ENCODE data around the gene HK3.

The HK3 gene

GRCh38 chr5:176847148-176847547 lies 52.0 kb downstream of the HK3 start:
- DNase-seq: no peak

- DNase-seq: no peak
Measured at GRCh38 chr5:176846335-176847140, 52.6 kb downstream of the HK3 start.

- DNase-seq: no peak
Measured at GRCh38 chr5:176845392-176845713, 53.8 kb downstream of the HK3 start.

- DNase-seq: no peak
Measured at GRCh38 chr5:176844706-176845391, 54.3 kb downstream of the HK3 start.

- DNase-seq: no peak
Measured at GRCh38 chr5:176844281-176844680, 54.9 kb downstream of the HK3 start.

GRCh38 chr5:176843673-176844072 lies 55.5 kb downstream of the HK3 start:
- DNase-seq: no peak

- no peak for DNase-seq
Measured at GRCh38 chr5:176837707-176838115, 61.4 kb downstream of the HK3 start.

GRCh38 chr5:176836811-176837706 lies 62.1 kb downstream of the HK3 start:
- DNase-seq: no peak

GRCh38 chr5:176835918-176836317 lies 63.2 kb downstream of the HK3 start:
- DNase-seq: no peak

GRCh38 chr5:176833286-176833685 lies 65.9 kb downstream of the HK3 start:
- no peak for DNase-seq

- DNase-seq: no peak
Measured at GRCh38 chr5:176832162-176832561, 67.0 kb downstream of the HK3 start.

GRCh38 chr5:176831425-176831824 lies 67.7 kb downstream of the HK3 start:
- DNase-seq: no peak

GRCh38 chr5:176830995-176831423 lies 68.1 kb downstream of the HK3 start:
- no peak for DNase-seq

All from NCI-H526 treated with DMSO at 0.1 percent for 48 hours (cell line).